H1 (cell line): ENCODE results near the gene INPP5B. TPM values are rescaled to one million over a fixed set of nuclear protein-coding genes. Genes with fewer than 3 reads are reported as not detected.

Experiments
- CTCF ChIP-seq, 3 experiments: IDR thresholded peaks; 1 replicate in 2 of 3; 2 replicates in 1 of 3; pipeline versions ENCODE4 v1.5.1 to v1.6.1; 2011; ENCODE audit warnings: low read length in 3 of 3, mild to moderate bottlenecking in 3 of 3, inconsistent platforms in 2 of 3, low read depth in 1 of 3, moderate library complexity in 1 of 3; ENCODE audit not compliant: insufficient read depth in 1 of 3; ENCODE audit errors: control extremely low read depth in 1 of 3
- polyA plus RNA-seq, 7 experiments: library from polyadenylated mRNA; depleted of rRNA in 3 of 7; stranded (reverse) in 5 of 7; unstranded in 2 of 7; fragments of >200 nt in 5 of 7; fragments of 200-250 nt in 2 of 7; gene quantifications; 1 replicate in 5 of 7; 2 replicates in 1 of 7; 4 replicates in 1 of 7; pipeline versions ENCODE4 v1.2.1 to v1.2.3, GENCODE V29; 2011 to 2013; ENCODE audit warnings: missing spikeins in 2 of 7, mixed read lengths in 2 of 7
- total RNA-seq: library from RNA; stranded (reverse); fragmentation: NEBNext Ultra II Directional; extraction: Animal tissue kit (Norgen Biotek cat#: 25700); gene quantifications from 2 replicates; pipeline ENCODE4 v1.2.1, GENCODE V29; 2021

INPP5B gene
- total and polyA plus RNA-seq, 2 of the 8 experiments (the other 6 are each of a cell fraction or from before 2014, with no cell fraction given), result 14.0 to 23.7 TPM

GRCh38 chr1:37952738-37953137 is 5.9 kb upstream of the INPP5B start (continued):
- no peak for TF ChIP-seq CTCF (IDR thresholded peaks at IDR 0.05; ENCODE audit: control extremely low read depth in 1 of 3, insufficient read depth in 1 of 3, low read depth in 1 of 3, low read length in 3 of 3)
